Epidermal melanocyte (primary cell): ENCODE measurements around the gene GFY.
"Not testable (repeated sequence)": the region's sequence is repeated elsewhere in the genome, so short reads cannot be mapped to it uniquely, and the experiment has no call there.

Experiments
- DNase-seq: peaks from one replicate; pipeline ENCODE4 v3.0.0; 2011; ENCODE audit warnings: low spot score; ENCODE audit not compliant: insufficient read length

GFY gene

DNA sequence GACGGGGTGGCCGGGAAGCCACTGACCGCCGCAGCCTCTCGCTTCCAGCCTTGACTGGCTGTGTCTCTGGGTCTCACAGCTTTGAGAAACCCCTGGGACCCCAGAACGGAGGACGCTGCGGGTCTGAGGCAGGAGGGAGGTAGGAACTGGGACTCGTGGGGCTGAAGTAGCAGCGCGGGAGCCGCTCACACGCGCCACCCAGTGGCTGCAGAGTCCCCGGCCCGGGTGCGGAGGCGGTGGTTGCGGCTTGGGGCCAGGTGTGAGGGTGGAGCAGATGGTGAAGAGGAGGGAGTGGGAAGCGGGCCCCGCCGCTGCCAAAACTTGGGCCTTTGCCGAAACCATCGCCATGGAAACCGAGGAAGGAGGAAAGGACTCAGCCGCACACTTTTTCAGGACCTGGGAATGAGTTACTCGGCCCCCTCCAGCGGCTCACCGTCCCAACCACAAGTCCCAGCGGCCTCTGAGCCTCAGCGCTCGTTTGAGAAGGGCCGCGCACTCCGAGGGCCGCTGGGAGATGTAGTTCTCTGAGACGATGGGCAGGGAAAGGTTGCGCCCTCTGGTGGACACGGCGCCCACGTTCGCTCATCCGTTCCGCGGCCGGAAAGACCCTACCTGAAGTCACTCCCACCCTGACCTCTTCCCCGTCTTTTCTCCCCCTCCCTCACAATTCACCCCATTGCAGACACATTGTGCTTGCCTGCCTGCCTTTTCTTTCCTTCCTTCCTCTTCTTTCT is 18.3 kb downstream of the GFY start:
- DNase-seq, result peak; percentile 92

DNA sequence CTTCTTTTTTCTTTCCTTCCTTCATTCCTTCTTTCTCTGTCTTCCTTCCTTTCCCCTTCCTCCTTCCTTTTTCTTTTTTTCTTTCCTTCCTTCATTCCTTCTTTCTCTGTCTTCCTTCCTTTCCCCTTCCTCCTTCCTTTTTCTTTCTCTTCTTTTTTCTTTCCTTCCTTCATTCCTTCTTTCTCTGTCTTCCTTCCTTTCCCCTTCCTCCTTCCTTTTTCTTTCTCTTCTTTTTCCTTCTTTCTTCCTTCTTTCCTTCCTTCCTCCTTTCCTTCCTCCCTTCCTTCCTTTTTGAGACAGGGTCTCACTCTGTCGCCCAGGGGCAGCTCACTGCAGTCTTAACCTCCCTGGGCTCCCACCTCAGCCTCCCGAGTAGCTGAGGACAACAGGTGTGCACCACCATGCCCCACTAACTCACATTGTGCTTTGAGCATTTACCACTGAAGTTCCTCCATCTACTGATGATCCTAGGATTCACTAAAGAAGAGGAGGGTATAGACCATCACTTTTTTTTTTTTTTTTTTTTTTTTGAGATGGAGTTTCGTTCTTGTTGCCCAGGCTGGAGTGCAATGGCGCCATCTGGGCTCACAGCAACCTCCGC is 19.0 kb downstream of the GFY start:
- not testable (repeated sequence) for DNase-seq

DNA sequence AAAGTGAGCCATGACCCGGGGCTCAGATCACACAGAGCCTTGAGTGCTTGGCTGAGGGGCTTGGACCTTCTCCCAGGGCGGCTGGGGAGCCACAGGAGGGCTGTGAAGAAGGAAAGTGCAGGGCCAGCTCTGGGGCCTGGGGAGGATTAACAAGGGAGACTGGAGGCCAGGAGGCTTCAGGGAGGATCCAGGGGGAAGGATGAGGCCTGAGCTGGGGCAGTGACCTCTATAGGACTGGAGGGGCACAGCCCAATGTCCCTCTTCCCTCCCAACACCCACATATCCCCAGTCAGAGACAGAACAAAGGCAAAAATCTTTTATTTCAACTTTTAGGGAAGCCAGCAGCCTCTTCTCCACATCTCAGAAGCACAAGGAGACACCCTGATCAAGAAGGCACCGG is 20.8 kb downstream of the GFY start:
- DNase-seq, result no peak

DNA sequence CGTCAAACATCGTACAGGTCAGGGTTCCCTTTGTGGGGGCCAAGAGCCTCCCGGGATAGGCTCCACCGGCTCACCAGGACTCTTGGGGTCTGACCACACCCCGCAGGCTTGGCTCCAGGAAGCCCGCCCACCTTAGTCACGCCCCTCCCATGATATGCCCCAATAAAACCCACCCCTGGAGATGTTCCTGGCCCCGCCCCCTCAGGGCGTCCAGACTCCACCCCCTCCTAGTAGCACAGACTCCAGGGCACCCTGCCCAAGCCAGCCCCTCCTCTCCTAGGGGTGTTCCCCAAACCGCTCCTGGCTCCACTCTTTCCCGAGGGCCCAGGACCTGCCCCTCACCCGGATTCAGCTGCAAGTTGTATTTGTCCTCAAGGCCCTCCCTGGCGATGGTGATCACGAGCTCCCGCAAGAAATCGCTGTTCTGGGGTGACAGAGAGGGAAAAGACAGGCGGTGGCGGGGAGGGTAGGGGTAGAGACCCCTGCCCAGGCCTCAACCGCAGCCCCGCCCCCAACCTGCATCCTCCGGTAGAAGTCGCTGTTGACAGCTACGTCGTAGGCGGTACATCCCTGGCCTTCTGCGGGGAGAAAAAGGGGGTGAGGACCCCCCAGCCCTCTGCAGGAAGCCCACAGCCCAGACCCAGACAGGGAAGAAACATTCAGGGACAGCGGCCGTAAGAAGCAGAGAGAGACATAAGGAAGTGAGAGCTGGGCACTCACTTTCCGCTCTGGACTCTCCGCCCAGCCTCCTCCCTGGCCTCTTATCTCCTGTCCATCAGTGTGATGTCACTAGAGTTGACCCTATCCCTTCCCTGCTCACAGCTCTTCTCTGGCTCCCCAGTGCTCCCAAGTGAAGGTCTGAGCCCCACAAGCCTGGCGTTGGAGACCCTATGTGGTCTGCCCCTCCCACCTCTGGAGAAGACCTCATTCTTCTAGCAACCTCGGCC is 22.6 kb downstream of the GFY start:
- peak; percentile 11 for DNase-seq

DNA sequence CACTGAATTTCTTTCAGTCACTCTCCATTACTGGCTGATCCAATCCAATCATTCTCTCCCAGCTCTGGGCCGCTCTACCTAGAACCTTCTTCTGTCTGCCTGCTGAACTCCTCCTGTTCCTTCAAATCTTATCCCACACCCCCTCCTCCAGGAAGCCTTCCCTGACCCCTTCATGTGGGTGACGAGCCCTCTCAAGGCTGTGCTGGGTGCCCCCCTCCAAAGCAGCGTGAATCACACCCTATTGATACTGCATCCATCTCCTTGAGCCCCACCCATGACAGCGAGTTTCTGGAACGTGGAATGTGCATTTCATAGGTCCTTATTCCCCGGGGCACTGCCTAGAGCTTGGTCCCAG is 23.2 kb downstream of the GFY start:
- DNase-seq, result no peak

DNA sequence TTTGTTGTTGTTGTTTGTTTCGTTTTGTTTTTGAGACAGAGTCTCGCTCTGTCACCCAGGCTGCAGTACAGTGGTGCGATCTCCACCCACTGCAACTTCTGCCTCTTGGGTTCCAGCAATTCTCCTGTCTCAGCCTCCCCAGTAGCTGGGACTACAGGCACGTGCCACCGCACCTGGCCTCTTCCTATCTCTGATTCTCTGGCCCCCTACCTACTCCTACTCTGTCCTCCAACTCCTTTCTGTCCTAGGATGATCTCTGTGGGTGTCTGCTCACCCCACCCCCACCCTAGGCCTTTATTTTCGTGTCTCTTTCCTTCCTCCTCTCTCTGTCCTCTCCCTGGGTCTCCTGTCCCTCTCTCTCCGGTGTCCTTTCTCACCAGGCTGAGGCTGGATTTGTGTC is 25.2 kb downstream of the GFY start:
- no peak for DNase-seq

DNA sequence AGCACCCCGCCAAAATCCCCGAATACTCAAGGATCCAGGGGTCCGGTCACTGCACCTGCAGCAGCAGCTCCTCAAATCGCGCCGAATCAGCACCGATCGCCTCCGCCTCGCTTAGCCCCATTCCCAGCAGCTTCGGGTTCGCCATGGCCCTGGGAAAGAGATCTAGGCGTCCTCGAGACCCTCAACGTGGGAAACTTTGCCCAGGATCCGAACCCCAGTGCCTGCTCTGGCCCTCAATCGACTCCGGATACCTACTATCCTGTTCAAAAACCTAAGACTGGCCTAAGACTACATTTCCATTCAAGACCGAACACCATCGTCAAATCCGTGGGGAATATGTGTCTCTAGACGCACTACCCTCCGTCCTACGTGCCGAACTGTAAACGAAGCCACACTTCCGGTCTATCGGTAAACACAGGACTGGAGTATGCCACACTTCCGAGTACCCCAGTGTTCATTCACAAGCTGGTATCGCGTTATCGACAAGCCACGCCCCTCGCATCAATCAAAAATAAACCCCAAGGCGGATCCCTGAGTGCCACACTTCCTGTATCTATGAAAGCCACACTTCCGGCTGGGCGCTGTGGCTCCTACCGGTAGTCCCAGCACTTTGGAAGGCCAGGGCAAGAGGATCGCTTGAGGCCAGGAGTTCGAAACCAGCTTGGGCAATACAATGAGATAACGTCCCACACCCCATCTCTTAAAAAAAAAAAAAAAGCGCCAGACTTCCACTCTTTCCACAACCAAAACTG is 26.4 kb downstream of the GFY start, which contains the start of gene PIH1D1:
PIH1D1 (minus strand) TSS at position 385 of the 752 bp plus-strand sequence; CDS start at position 145, 240 bp downstream.
- DNase-seq, result peak; percentile 95

DNA sequence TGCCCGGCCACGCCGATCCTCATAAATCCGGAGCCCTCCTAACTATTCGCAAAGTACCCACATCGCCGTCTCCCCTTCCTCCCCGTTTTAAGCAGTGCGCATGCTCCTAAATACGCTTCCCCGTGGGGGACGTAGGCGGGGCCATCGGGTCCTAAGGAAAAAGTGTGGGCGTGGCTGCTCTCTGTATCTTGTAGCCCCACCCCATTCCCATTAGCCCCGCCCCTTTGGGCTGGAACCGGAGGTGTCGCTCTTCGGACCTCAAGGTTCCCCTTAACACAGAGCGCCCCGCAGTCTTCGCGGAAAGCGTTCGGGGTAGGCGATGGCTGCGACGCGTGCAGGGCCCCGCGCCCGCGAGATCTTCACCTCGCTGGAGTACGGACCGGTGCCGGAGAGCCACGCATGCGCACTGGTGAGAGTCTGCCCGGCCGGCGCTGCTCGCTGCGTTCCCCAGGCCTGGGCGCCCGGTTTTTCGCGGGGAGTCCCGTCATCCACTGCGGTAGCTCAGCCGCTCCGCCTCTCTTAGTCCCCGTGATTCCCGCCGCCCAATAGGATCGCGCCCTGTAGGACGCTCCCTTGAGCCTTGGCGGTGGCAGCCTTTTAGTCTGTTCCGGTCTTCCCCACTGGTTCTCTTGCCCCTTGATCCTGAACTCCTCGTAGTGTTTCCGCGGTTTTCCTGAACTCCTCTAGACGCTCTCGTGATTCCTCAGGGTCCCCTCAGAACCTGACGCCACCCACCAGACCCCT is 28.0 kb downstream of the GFY start, which contains the start of gene ALDH16A1:
ALDH16A1 (plus strand) TSS at position 213 of the 744 bp plus-strand sequence; CDS start at position 320, 107 bp downstream.
- DNase-seq, result peak; percentile 93

DNA sequence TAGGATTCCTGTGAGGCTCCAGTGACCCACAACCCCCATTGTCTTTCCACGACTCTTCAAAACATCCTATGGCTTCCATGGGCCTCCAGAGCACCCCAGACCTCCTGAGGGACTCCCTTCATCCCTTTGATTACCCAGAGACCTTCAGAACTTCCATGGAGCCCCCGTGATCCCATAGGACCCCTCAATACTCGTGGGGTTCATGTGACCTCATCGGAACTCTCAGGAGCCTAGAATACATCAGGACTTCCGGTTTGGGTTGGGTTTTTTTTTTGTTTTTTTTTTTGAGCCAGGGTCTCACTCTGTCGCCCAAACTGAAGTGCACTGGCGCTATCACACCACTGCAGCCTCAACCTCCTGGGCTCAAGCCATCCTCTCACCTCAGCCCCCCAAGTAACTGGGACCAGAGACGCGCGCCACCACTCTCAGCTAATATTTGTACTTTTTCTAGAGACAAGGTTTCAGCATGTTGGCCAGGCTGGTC is 28.6 kb downstream of the GFY start:
- DNase-seq, result no peak

DNA sequence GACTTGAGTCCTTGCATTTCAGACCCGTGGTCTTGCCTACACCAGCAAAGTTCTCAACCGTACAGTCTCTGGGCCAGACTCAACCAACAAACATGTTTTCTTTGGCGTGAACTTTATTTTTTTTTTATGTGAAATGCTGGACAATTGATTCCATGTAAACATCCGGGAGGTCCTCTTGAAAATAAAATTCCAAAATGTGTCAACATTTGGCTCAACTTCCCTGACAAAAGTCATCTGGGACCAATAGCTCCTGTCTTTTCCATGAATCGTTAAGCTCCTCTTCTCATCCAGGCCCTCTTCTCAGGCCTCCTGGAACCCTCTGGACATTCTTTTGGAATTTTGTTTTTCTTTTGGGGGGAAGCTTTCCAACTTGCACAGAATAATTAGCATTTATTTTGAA is 30.6 kb downstream of the GFY start:
- no peak for DNase-seq

DNA sequence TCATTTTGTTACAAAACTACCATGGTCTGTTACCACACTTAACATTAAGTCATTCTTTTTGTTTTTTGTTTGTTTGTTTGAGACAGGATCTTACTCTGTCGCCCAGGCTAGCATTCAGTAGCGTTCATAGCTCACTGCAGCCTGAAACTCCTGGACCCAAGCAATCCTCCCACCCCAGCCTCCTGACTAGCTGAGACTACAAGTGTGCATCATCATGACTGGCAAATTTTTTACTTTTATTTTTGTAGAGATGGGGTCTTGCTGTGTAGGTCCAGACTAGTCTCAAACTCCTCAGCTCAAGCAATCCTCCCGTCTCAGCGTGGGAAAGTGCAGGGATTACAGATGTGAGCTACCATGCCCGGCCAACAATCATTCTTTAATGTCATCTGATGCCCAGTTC is 31.1 kb downstream of the GFY start:
- no peak for DNase-seq

DNA sequence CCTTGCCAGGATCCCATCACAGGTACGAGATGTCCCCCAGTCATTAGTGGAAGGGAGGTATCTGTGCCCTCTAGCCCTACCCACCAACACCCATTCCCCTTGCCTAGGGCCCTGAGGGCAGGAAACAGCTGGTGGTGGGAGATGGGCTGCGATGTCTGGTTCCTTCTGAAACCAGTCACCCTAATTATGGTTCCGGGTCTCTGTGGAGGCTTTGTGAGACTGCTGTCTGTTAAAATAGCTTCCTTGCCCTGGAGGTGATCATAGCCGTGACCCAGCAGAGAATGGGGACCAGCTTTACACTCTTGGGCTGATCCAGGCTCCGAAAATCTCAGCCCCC is 33.3 kb downstream of the GFY start:
- DNase-seq, result no peak

DNA sequence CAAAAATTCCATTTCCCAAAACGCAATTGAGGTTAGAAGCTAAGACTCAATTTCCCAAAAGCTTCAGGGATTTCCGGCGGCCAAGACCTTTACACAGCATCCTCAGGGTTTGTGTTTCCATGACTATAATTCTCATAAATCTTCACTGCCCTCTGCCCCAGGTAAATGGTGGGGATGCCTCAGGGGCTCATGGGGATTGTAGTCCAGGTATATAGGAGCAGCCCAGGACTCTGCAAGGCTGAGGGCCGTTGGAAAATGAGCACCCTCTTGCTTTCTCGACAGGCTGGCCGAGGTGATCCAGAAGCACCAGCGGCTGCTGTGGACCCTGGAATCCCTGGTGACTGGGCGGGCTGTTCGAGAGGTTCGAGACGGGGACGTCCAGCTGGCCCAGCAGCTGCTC is 34.2 kb downstream of the GFY start:
- DNase-seq, result no peak

DNA sequence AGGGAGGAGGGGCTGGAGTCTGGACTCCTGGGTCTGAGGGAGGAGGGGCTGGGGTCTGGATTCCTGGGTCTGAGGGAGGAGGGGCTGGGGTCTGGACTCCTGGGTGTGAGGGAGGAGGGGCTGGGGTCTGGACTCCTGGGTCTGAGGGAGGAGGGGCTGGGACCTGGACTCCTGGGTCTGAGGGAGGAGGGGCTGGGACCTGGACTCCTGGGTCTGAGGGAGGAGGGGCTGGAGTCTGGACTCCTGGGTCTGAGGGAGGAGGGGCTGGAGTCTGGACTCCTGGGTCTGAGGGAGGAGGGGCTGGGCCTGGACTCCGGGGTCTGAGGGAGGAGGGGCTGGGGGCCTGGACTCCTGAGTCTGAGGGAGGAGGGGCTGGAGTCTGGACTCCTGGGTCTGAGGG is 35.9 kb downstream of the GFY start:
- DNase-seq, result not testable (repeated sequence)

DNA sequence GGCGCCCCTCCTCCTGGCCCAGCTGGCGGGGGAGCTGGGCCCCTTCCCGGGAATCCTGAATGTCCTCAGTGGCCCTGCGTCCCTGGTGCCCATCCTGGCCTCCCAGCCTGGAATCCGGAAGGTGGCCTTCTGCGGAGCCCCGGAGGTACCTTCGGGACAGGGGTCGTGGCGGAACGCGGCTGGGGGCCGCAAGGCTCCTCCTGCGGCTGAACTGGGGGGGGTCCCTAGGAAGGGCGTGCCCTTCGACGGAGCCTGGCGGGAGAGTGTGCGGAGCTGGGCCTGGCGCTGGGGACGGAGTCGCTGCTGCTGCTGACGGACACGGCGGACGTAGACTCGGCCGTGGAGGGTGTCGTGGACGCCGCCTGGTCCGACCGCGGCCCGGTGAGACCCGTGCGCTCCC is 36.5 kb downstream of the GFY start:
- no peak for DNase-seq

DNA sequence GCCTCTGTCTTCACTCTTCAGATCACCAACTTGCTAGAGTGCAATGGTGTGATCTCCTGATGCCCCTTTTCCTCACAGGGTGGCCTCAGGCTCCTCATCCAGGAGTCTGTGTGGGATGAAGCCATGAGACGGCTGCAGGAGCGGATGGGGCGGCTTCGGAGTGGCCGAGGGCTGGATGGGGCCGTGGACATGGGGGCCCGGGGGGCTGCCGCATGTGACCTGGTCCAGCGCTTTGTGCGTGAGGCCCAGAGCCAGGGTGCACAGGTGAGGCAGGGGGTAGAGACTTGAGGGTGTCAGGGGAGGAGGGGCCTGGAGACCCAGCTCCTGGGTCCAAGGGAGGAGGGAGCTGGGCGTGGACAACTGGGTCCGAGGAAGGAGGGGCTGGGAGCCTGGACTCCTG is 37.3 kb downstream of the GFY start:
- DNase-seq, result no peak

DNA sequence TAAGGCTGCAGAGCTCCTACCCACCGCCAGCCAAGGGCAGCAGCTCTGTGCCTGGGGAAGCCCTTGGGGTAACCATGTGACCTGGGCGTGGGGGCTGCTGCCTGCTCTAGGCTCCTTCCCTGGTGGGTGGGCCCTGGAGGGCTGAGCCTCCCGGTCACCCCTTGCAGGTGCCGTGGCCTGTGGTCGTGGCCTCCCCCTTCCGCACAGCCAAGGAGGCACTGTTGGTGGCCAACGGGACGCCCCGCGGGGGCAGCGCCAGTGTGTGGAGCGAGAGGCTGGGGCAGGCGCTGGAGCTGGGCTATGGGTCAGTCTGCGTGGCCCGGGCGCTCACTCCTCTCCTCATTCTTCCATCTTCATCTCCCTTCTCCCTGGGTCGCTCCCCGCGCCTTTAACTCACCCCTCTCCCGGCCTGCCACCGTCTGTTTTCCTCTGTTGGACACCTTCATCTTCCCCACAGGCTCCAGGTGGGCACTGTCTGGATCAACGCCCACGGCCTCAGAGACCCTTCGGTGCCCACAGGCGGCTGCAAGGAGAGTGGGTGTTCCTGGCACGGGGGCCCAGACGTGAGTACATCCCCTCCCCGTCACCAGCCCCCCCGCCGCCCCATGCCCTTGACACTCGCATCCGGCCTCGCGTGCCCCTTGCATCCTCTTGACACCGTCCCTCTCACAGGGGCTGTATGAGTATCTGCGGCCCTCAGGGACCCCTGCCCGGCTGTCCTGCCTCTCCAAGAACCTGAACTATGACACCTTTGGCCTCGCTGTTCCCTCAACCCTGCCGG is 39.0 kb downstream of the GFY start:
- DNase-seq, result no peak

DNA sequence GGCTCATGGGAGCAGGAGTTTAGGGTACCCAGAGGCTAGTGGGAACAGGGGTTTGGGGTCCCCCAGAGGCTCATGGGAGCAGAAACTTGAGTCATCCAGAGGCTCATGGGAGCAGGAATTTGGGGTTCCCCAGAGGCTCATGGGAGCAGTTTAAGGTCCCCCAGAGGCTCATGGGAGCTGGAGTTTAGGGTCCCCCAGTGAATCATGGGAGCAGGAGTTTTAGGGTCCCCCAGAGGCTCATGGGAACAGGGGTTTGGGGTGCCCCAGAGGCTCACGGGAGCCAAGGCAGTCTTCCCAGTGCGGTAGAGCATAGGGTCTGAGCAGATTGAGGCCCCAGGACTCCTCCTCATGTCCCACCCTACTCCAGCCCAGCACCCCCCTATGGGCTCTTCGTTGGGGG is 40.2 kb downstream of the GFY start:
- no peak for DNase-seq

DNA sequence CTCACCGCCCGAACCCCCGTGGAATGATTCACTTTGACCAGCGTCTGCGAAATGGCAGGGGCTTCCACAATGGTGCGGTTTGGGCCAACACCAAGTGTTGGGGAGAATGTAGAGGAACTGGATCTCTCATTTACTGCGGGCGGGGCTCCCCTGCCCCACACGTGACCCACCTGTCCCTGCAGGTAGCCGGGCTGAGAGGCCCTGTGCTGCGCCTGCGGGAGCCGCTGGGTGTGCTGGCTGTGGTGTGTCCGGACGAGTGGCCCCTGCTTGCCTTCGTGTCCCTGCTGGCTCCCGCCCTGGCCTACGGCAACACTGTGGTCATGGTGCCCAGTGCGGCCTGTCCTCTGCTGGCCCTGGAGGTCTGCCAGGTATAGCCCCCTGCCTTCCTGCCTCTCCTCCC is 43.0 kb downstream of the GFY start:
- no peak for DNase-seq
